CD4-positive, alpha-beta T cell treated with Interleukin-17A for 4 hours (primary cell): ENCODE results near the gene ZNF184.

Experiments used
- DNase-seq: peaks from one replicate; pipeline ENCODE4 v3.0.0-alpha.2; 2020; ENCODE audit warnings: mixed read lengths

The ZNF184 gene

DNA sequence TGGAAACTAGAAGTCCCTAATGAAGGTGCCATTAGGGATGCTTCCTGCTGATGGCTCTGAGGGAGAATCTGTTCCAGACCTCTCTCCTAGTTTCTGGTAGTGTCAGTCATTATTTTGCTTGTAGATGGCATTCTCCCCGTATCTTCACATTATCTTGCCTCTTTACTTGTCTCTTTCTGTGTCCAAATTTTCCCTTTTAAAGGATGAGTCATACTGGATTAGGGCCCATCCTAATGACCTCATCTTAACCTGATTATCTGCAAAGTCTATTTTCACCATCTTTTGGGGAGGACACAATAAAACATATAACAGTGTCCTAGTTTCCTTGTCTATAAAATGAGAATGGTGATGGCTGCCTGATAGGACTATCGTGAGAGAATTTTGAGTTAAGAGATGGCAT is 57.0 kb downstream of the ZNF184 start:
- no peak for DNase-seq

DNA sequence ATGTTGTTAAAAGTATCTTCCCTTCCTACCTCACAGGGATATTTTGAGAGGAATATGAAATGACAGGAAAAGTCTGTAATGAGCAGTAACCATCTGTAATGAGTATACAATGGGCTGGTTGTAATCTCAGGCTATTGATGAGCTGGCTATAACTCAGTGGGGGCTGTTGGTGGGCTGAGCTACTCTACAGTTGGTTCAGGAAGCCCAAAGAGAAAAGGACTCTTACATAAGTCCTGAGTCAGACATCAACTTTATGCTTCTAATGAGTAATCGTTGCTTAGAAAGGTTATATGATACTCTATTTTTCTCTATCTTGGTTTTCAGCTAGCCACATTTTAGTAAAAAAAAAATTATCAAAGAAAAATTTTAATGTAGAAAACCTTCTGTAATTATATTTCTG is 57.9 kb downstream of the ZNF184 start:
- DNase-seq = no peak

DNA sequence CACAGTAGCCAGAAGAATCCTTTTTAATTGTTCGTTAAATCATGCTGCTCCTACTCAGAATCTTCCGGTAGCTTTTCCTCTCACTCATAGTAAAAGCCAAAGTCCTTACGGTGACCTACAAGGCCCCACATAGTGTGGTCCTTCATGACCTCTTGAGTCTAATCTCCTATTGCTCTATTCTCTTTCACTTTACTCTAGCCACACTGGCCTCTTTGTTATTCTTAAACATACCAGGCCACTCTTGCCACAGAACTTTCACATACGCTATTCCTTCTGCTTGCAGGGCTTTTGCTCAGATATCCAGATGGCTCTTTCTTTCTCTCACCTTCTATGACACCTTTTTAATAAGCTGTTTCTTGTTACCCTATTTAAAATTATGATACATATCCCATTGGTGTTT is 58.6 kb downstream of the ZNF184 start:
- no peak for DNase-seq

DNA sequence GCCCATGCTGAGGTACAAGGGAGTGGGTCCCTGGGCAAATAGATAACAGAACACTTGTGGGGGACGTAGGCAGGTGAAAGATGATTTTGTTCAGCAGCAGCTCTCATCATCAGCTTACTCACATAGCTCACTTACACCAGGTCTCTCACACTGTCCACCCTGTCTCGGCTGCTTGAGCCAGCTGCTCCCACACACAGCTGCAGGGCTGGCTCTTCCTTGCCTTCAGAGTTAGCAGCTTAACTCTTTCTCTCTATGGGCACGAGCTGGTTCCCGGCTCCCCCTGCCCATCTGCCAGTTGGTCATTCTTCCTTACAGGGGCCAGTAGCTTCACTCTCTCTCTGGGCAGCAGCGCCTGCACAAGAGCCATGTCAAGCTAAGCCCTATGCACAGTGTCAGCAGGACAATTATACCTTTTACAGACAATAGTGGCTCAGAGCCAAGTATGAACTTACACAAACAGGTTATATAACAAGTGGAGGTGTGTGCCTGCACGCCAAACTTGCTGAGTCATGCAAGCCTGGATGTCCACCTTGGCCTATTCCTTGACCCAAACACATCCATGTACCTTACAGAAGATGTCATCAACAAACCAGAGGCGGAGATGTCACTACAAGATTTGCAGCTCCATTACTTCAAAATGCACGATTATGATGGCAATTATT is 65.6 kb downstream of the ZNF184 start:
- no peak for DNase-seq

DNA sequence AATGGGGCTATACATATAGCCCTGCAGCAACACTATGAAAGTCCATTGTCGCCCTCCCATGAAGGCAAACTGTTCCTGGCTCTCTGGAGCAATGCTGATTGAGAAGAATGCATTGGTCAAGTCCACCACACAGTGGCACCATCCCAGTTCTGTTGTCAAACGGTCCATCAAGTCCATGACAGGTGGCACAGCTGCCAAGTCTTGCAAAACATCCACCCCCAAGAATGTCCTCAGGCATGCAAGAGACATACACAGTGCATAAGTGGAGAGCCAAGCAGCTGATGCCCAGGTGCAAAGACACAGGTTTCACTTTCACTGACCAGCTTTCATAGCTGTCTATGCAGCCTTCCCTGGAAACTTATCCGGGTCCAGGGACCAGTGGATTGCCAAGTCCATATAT is 66.8 kb downstream of the ZNF184 start:
- no peak for DNase-seq

DNA sequence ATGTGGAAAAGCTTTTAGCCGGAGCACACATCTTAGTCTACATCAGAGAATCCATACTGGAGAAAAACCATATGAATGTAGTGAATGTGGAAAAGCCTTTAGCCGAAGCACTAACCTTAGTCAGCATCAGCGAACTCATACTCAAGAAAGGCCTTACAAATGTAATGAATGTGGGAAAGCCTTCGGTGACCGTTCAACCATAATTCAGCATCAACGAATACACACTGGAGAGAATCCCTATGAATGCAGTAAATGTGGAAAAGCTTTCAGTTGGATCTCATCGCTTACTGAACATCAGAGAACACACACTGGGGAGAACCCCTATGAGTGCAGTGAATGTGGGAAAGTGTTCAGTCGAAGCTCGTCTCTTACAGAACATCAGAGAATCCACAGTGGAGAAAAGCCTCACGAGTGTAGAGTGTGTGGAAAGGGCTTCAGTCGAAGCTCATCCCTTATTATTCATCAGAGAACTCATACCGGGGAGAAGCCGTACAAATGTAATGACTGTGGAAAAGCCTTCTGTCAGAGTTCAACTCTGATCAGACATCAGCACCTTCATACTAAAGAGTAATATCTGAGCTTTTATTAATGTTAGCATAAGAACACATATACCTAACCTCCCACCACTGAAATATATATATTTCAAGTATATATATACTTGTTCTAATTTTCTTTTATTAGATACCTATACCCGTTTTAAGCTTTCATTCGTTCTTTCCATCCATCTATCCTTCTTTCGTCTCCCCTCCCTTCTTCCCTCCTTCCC is 71.8 kb downstream of the ZNF184 start:
- no peak for DNase-seq
